ENCODE measurements around the gene TMEM45B.
"Not testable (repeated sequence)": the region's sequence is repeated elsewhere in the genome, so short reads cannot be mapped to it uniquely, and the experiment has no call there.

Gene TMEM45B

GRCh38 chr11:129813231-129813791, 2.3 kb upstream of the TMEM45B start:
- DNase-seq, result no peak

- no peak for DNase-seq
Observed at GRCh38 chr11:129814244-129815014, 1.2 kb upstream of the TMEM45B start.

GRCh38 chr11:129817534-129818051, 1.9 kb downstream of the TMEM45B start:
- no peak for DNase-seq

GRCh38 chr11:129818236-129818635, 2.6 kb downstream of the TMEM45B start:
- not testable (repeated sequence) for DNase-seq

GRCh38 chr11:129819237-129819636, 3.6 kb downstream of the TMEM45B start:
- DNase-seq, result no peak

- not testable (repeated sequence) for DNase-seq
Observed at GRCh38 chr11:129820228-129820627, 4.6 kb downstream of the TMEM45B start.

GRCh38 chr11:129823281-129823680, 7.6 kb downstream of the TMEM45B start:
- DNase-seq, result not testable (repeated sequence)

- not testable (repeated sequence) for DNase-seq
Observed at GRCh38 chr11:129823799-129824198, 8.2 kb downstream of the TMEM45B start.

GRCh38 chr11:129825380-129825779, 9.7 kb downstream of the TMEM45B start:
- no peak for DNase-seq

GRCh38 chr11:129828301-129828836, 12.7 kb downstream of the TMEM45B start:
- no peak for DNase-seq

GRCh38 chr11:129829497-129829896, 13.8 kb downstream of the TMEM45B start:
- DNase-seq, result not testable (repeated sequence)

- DNase-seq, result not testable (repeated sequence)
Observed at GRCh38 chr11:129831227-129831626, 15.6 kb downstream of the TMEM45B start.

GRCh38 chr11:129833260-129833659, 17.6 kb downstream of the TMEM45B start:
- not testable (repeated sequence) for DNase-seq

GRCh38 chr11:129836423-129836891, 20.8 kb downstream of the TMEM45B start:
- DNase-seq, result not testable (repeated sequence)

- no peak for DNase-seq
Observed at GRCh38 chr11:129836979-129837378, 21.3 kb downstream of the TMEM45B start.

- no peak for DNase-seq
Observed at GRCh38 chr11:129840236-129840635, 24.6 kb downstream of the TMEM45B start.

GRCh38 chr11:129842138-129842537, 26.5 kb downstream of the TMEM45B start:
- DNase-seq, result no peak

GRCh38 chr11:129846508-129847335, 31.1 kb downstream of the TMEM45B start:
- no peak for DNase-seq

- not testable (repeated sequence) for DNase-seq
Observed at GRCh38 chr11:129847361-129847760, 31.7 kb downstream of the TMEM45B start.

- DNase-seq, result no peak
Observed at GRCh38 chr11:129849447-129850130, 33.9 kb downstream of the TMEM45B start.

- DNase-seq, result no peak
Observed at GRCh38 chr11:129852125-129852740, 36.6 kb downstream of the TMEM45B start.
